GM12878 (cell line): ENCODE data around the gene RAD51B. TPM values are rescaled to one million over a fixed set of nuclear protein-coding genes. Genes with fewer than 3 reads are reported as not detected.

Source experiments
- ATAC-seq: fragments of 200-7000 bp; cut with Tn5 transposase; 3 replicates; pipeline ENCODE4 v1.9.1; 2020; ENCODE audit warnings: mild to moderate bottlenecking, moderate library complexity
- BruUV-seq: library from RNA; stranded (reverse); fragments of 400-500 nt; replicated peaks from 2 replicates; lab custom pipeline; 2021; lab: Mats Ljungman, UMichigan
- CTCF ChIA-PET: fragments of 300-600 bp; sonication (Branson Sonifier 250); formaldehyde crosslinking; extraction: SDS; loops from one replicate; lab custom pipeline; 2021; ENCODE audit warnings: inconsistent platforms; lab: Yijun Ruan, JAX
- POLR2A ChIA-PET: fragments of 350-600 bp; formaldehyde crosslinking; extraction: SDS; loops from one replicate; lab custom pipeline; 2021; ENCODE audit warnings: inconsistent platforms; lab: Charles Lee
- RAD21 ChIA-PET: fragments of 300-600 bp; sonication (Branson Sonifier 250); formaldehyde crosslinking; loops from one replicate; lab custom pipeline; 2023; ENCODE audit warnings: antibody characterized with exemption; ENCODE audit not compliant: unreplicated experiment; lab: Charles Lee
- SMC1A ChIA-PET: fragments of 300-600 bp; sonication (Branson Sonifier 250); formaldehyde crosslinking; loops from one replicate; lab custom pipeline; 2023; ENCODE audit not compliant: unreplicated experiment, uncharacterized antibody; lab: Charles Lee
- DNase-seq: peaks from one replicate; pipeline ENCODE4 v3.0.0-alpha.2; 2011; ENCODE audit warnings: low read depth, low spot score
- FAIRE-seq: peaks from 3 replicates; lab custom pipeline; 2011; peaks lifted over from hg19 to GRCh38; lab: Jason Lieb, UNC
- H2AFZ ChIP-seq: 2 replicates; pipeline ENCODE4 v1.6.0; 2011; ENCODE audit warnings: low read depth, low read length, control low read depth; ENCODE audit not compliant: control insufficient read depth
- H3K27ac ChIP-seq: 2 replicates; pipeline ENCODE4 v1.5.1; 2011; ENCODE audit warnings: control low read depth; ENCODE audit not compliant: control insufficient read depth, insufficient read depth
- H3K27me3 ChIP-seq, 2 experiments: replicated peaks in 1 of 2; 2 replicates each; pipeline versions ENCODE4 v1.6.0 to v1.6.1; 2011; ENCODE audit warnings: low read length in 1 of 2; ENCODE audit not compliant: control insufficient read depth in 2 of 2, insufficient read depth in 2 of 2
- H3K36me3 ChIP-seq, 2 experiments: 2 replicates each; pipeline ENCODE4 v1.5.1; 2011; ENCODE audit warnings: low read length in 1 of 2; ENCODE audit not compliant: control insufficient read depth in 2 of 2, insufficient read depth in 2 of 2
- H3K4me1 ChIP-seq: 2 replicates; pipeline ENCODE4 v1.6.1; 2011; ENCODE audit warnings: mild to moderate bottlenecking, low read length, moderate library complexity, mixed read lengths; ENCODE audit not compliant: control insufficient read depth, insufficient read depth
- H3K4me2 ChIP-seq: 2 replicates; pipeline ENCODE4 v1.6.0; 2011; ENCODE audit warnings: control low read depth; ENCODE audit not compliant: control insufficient read depth, insufficient read depth
- H3K4me3 ChIP-seq: fragments of 200-600 bp; sonication (generic); 2 replicates; pipeline ENCODE4 v1.5.1; 2016
- H3K79me2 ChIP-seq: 2 replicates; pipeline ENCODE4 v1.6.0; 2011; ENCODE audit warnings: low read length; ENCODE audit not compliant: control insufficient read depth, insufficient read depth
- H3K9ac ChIP-seq: 2 replicates; pipeline ENCODE4 v1.8.0; 2011; ENCODE audit warnings: low read length, control low read depth, mixed read lengths; ENCODE audit not compliant: control insufficient read depth, insufficient read depth
- H3K9me3 ChIP-seq: replicated peaks from 3 replicates; pipeline ENCODE4 v1.5.1; 2011; ENCODE audit warnings: mild to moderate bottlenecking, low read length; ENCODE audit not compliant: control insufficient read depth, insufficient read depth
- H4K20me1 ChIP-seq: 2 replicates; pipeline ENCODE4 v1.6.0; 2011; ENCODE audit not compliant: control insufficient read depth, insufficient read depth
- BHLHE40 ChIP-seq, 2 experiments: fragments of 450-650 bp in 1 of 2; IDR thresholded peaks; 2 replicates each; pipeline ENCODE4 v1.6.1; 2011 to 2017; ENCODE audit warnings: low read depth in 2 of 2, borderline replicate concordance in 1 of 2, improper control_type of control experiment in 1 of 2, low read length in 1 of 2, mild to moderate bottlenecking in 1 of 2
- CBFB ChIP-seq: IDR thresholded peaks from 2 replicates; pipeline ENCODE4 v1.6.1; 2016; ENCODE audit warnings: antibody characterized with exemption, low read depth
- CREM ChIP-seq: IDR thresholded peaks from 2 replicates; pipeline ENCODE4 v1.6.1; 2014; ENCODE audit warnings: antibody characterized with exemption, low read depth
- DPF2 ChIP-seq: fragments of 450-650 bp; IDR thresholded peaks from 2 replicates; pipeline ENCODE4 v1.6.1; 2017; ENCODE audit warnings: mild to moderate bottlenecking
- ESRRA ChIP-seq: IDR thresholded peaks from 2 replicates; pipeline ENCODE4 v1.6.1; 2012; ENCODE audit warnings: mild to moderate bottlenecking, low read length, improper control_type of control experiment
- FOXK2 ChIP-seq: fragments of 450-650 bp; IDR thresholded peaks from 2 replicates; pipeline ENCODE4 v1.6.1; 2017; ENCODE audit warnings: mild to moderate bottlenecking, moderate library complexity
- IRF5 ChIP-seq: fragments of 450-650 bp; IDR thresholded peaks from 2 replicates; pipeline ENCODE4 v1.6.1; 2017; ENCODE audit warnings: borderline replicate concordance
- LARP7 ChIP-seq: fragments of 450-650 bp; IDR thresholded peaks from 2 replicates; pipeline ENCODE4 v1.6.1; 2017; ENCODE audit warnings: mild to moderate bottlenecking
- NFYB ChIP-seq: IDR thresholded peaks from 2 replicates; pipeline ENCODE4 v1.6.1; 2011; ENCODE audit warnings: low read depth, mild to moderate bottlenecking, low read length, improper control_type of control experiment, moderate library complexity; ENCODE audit not compliant: insufficient read depth
- NR2C1 ChIP-seq: fragments of 450-650 bp; IDR thresholded peaks from 2 replicates; pipeline ENCODE4 v1.6.1; 2017; ENCODE audit warnings: antibody characterized with exemption, mild to moderate bottlenecking, moderate library complexity
- NR2C2 ChIP-seq: IDR thresholded peaks from 2 replicates; pipeline ENCODE4 v1.6.1; 2011; ENCODE audit warnings: borderline replicate concordance, low read depth; ENCODE audit not compliant: control insufficient read depth, insufficient read length
- PAX8 ChIP-seq: fragments of 450-650 bp; IDR thresholded peaks from 2 replicates; pipeline ENCODE4 v1.6.1; 2017; ENCODE audit warnings: mild to moderate bottlenecking, moderate library complexity
- RAD21 ChIP-seq: IDR thresholded peaks from 2 replicates; pipeline ENCODE4 v1.6.1; 2011; ENCODE audit warnings: mild to moderate bottlenecking, low read depth, low read length, moderate library complexity; ENCODE audit not compliant: insufficient read depth
- TARDBP ChIP-seq: IDR thresholded peaks from 2 replicates; pipeline ENCODE4 v1.6.1; 2016; ENCODE audit warnings: borderline replicate concordance
- YY1 ChIP-seq: IDR thresholded peaks from 2 replicates; pipeline ENCODE4 v1.6.1; 2011; ENCODE audit warnings: low read depth, mild to moderate bottlenecking, low read length
- ZNF207 ChIP-seq: fragments of 450-650 bp; IDR thresholded peaks from 2 replicates; pipeline ENCODE4 v1.6.1; 2014; ENCODE audit warnings: antibody characterized with exemption, mild to moderate bottlenecking, borderline replicate concordance
- WGBS: methylation state at CpG from one replicate; pipeline ENCODE4 v1.1.6; 2016; ENCODE audit warnings: low lambda C conversion rate; ENCODE audit not compliant: insufficient replicate concordance, insufficient coverage; ENCODE audit errors: missing lambda C conversion rate; 5-methylcytosine and 5-hydroxymethylcytosine counted together
- in situ Hi-C: fragments of 300-500 bp; cut with MboI; formaldehyde crosslinking; loops from 9 replicates; pipeline ENCODE4 v1.14.3; 2018; ENCODE audit warnings: mixed read lengths
- intact Hi-C: fragments of 100-400 bp; cut with micrococcal nuclease; formaldehyde crosslinking; loops from one replicate; pipeline ENCODE4 v1.14.2; 2022; ENCODE audit not compliant: unreplicated experiment
- polyA plus RNA-seq, 11 experiments: library from polyadenylated mRNA; depleted of rRNA in 4 of 11; unstranded in 6 of 11; stranded (reverse) in 5 of 11; fragments of >200 nt; fragmentation: Nextera tagmentation in 4 of 11; fragmentation: Illumina TruSeq in 1 of 11; extraction: Ambion mirVana in 4 of 11; extraction: Trizol in 1 of 11; gene quantifications; 1 replicate in 1 of 11; 2 replicates in 10 of 11; pipeline versions ENCODE4 v1.2.1 to v1.2.3, GENCODE V29; 2011 to 2016; ENCODE audit warnings: inconsistent platforms in 2 of 11, missing spikeins in 2 of 11, low read depth in 1 of 11
- total RNA-seq, 4 experiments: library from RNA; depleted of rRNA in 3 of 4; stranded (reverse); fragments of >200 nt in 3 of 4; fragmentation: Illumina TruSeq in 1 of 4; extraction: Trizol in 1 of 4; gene quantifications; 2 replicates each; pipeline versions ENCODE4 v1.2.1 to v1.2.3, GENCODE V29; 2013 to 2021

RAD51B gene
- total and polyA plus RNA-seq, 10 of the 15 experiments (the other 5 are each of a cell fraction or from before 2014, with no cell fraction given) = 9.8 to 26.8 (median 21.3) TPM

DNA sequence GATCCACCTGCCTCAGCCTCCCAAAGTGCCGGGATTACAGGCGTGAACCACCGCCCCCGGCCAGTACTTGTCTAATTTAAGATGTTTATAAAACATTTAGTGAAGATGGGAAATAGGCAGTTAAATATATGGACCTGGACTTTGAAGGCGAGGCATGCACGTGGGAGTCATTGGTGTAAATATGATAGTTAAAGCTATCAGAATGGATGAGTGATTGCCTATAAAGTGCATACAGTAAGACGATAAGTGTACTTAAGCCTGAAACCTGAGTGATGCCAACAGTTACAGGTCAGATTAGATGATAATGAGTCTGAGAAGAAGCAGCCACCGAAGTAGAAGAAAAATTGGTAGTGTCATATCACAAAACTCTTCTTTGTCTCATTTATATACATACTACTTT is 11.5 kb downstream of the RAD51B start (continued):
- no peak for TF ChIP-seq IRF5
- no peak for TF ChIP-seq LARP7
- no peak for TF ChIP-seq TARDBP
- TF ChIP-seq, all 136 proteins: peak for 0

- H2AFZ ChIP-seq = no peak overlapping the region
- no peak overlapping the region for H3K4me2 ChIP-seq
- BruUV-seq = no TSS peak
- ChIA-PET SMC1A (interaction anchor here (0.7 to 1.4 kb wide), 3 partner anchors 8 to 956 kb away, joined by 3 read pairs; partner anchors contain the start of gene RAD51B), CTCF (no interaction called here), POLR2A (no interaction called here), RAD21 (interaction anchor here (1.1 to 2.2 kb wide), 2 partner anchors 983 to 1011 kb away, joined by 4 to 5 read pairs; no protein-coding TSS in a partner anchor)
- H3K27me3 ChIP-seq = no peaks in the 10 kb centered on the region
- TF ChIP-seq FOXK2 (no peak), DPF2 (no peak), YY1 (no peak), NR2C1 (no peak), CREM (no peak), PAX8 (no peak), CBFB (no peak), BHLHE40 (IDR thresholded peaks at IDR 0.05; ENCODE audit: borderline replicate concordance in 1 of 2, low read depth in 2 of 2, low read length in 1 of 2) (no peak), RAD21 (no peak), NR2C2 (no peak), NFYB (no peak), ESRRA (no peak), ZNF207 (no peak)
- 58% methylated on average over 1 of the region's 1 CpG for WGBS
- H3K9ac ChIP-seq = no peak overlapping the region
- H3K4me1 ChIP-seq = no peaks in the 10 kb centered on the region
- FAIRE-seq (no peak), DNase-seq (no peak), ATAC-seq (no peak)
- intact Hi-C loops (loop anchor here (10.0 kb wide), 1 partner anchor 1011 kb away; no protein-coding TSS in a partner anchor), in situ Hi-C loops (no loop called here)
- H3K4me3 ChIP-seq = no peak overlapping the region
- H4K20me1 ChIP-seq = no peaks in the 10 kb centered on the region
- no peak overlapping the region for H3K27ac ChIP-seq
- no peaks in the 10 kb centered on the region for H3K9me3 ChIP-seq
- H3K79me2 ChIP-seq = no peaks in the 10 kb centered on the region
- H3K36me3 ChIP-seq = no peaks in the 10 kb centered on the region
These were observed 13.8 kb downstream of the RAD51B start for GRCh38 chr14:67833403-67833802.
